ENCODE data around the gene DSCAM.

GRCh38 chr21:40191616-40192015 lies 655.3 kb downstream of the DSCAM start:
- no peak for TF ChIP-seq CTCF (IDR thresholded peaks at IDR 0.05)
- TF ChIP-seq POLR2A (IDR thresholded peaks at IDR 0.05), result no peak
